Fibroblast of lung (primary cell): ENCODE data around the gene ZFPM1. TPM values are rescaled to one million over a fixed set of nuclear protein-coding genes. Genes with fewer than 3 reads are reported as not detected.

ENCODE experiments used
- DNase-seq, 2 donors: peaks; one replicate each; pipeline versions ENCODE4 v3.0.0 to v3.0.0-alpha.2; 2010; ENCODE audit warnings: low read depth in 2 of 2
- H2AFZ ChIP-seq: 2 replicates; pipeline ENCODE4 v1.5.1; 2012; ENCODE audit warnings: low read length, control low read depth, inconsistent platforms
- H3K27ac ChIP-seq: 2 replicates; pipeline ENCODE4 v1.5.1; 2011; ENCODE audit warnings: low read length, control low read depth; ENCODE audit not compliant: insufficient read depth
- H3K27me3 ChIP-seq: 2 replicates; pipeline ENCODE4 v1.5.1; 2011; ENCODE audit warnings: mild to moderate bottlenecking, low read length; ENCODE audit not compliant: control insufficient read depth, insufficient read depth
- H3K36me3 ChIP-seq: 2 replicates; pipeline ENCODE4 v1.5.1; 2011; ENCODE audit warnings: low read length; ENCODE audit not compliant: control insufficient read depth, insufficient read depth
- H3K4me1 ChIP-seq: 2 replicates; pipeline ENCODE4 v1.5.1; 2011; ENCODE audit warnings: low read length; ENCODE audit not compliant: control insufficient read depth, insufficient read depth; ENCODE audit errors: extremely low read depth
- H3K4me2 ChIP-seq: 2 replicates; pipeline ENCODE4 v1.5.1; 2011; ENCODE audit warnings: low read length, control low read depth; ENCODE audit not compliant: insufficient read depth; ENCODE audit errors: extremely low read depth
- H3K4me3 ChIP-seq, 4 experiments: fragments of 200-600 bp in 1 of 4; sonication (generic) in 1 of 4; replicated peaks in 1 of 4; 2 replicates each; pipeline ENCODE4 v1.5.1; 2011 to 2016; ENCODE audit warnings: low read length in 4 of 4, low read depth in 3 of 4, mild to moderate bottlenecking in 3 of 4, control low read depth in 2 of 4, inconsistent platforms in 1 of 4, mixed read lengths in 1 of 4; ENCODE audit not compliant: insufficient read depth in 1 of 4; ENCODE audit errors: control extremely low read depth in 1 of 4
- H3K79me2 ChIP-seq: 2 replicates; pipeline ENCODE4 v1.5.1; 2012; ENCODE audit warnings: mild to moderate bottlenecking, low read length, inconsistent platforms; ENCODE audit not compliant: control insufficient read depth, insufficient read depth
- H3K9ac ChIP-seq: 2 replicates; pipeline ENCODE4 v1.5.1; 2011; ENCODE audit warnings: mild to moderate bottlenecking, low read length, control low read depth; ENCODE audit not compliant: insufficient read depth
- H3K9me3 ChIP-seq: 2 replicates; pipeline ENCODE4 v1.5.1; 2012; ENCODE audit warnings: low read depth, low read length; ENCODE audit not compliant: control insufficient read depth, insufficient read depth
- H4K20me1 ChIP-seq: 2 replicates; pipeline ENCODE4 v1.5.1; 2011; ENCODE audit warnings: low read length; ENCODE audit not compliant: control insufficient read depth, insufficient read depth; ENCODE audit errors: extremely low read depth
- EZH2 ChIP-seq: IDR thresholded peaks from 2 replicates; pipeline ENCODE4 v1.5.1; 2012; ENCODE audit warnings: low read length, control low read depth, mild to moderate bottlenecking; ENCODE audit errors: missing control alignments
- polyA plus RNA-seq, 2 donors: library from polyadenylated mRNA; depleted of rRNA in 1 of 2; stranded (reverse) in 1 of 2; unstranded in 1 of 2; fragments of >200 nt; gene quantifications; 2 replicates each; pipeline ENCODE4 v1.2.1, GENCODE V29; 2011 to 2012; ENCODE audit warnings: missing spikeins in 1 of 2
- total RNA-seq: library from RNA; depleted of rRNA; stranded (reverse); fragments of >200 nt; gene quantifications from 2 replicates; pipeline ENCODE4 v1.2.1, GENCODE V29; 2014
- TF ChIP-seq, protein P1 (sequence below), 2 donors: IDR thresholded peaks in 1 of 2; conservative IDR thresholded peaks in 1 of 2; 1 replicate in 1 of 2; 2 replicates in 1 of 2; pipeline ENCODE4 v1.5.1; 2011 to 2012; ENCODE audit warnings: low read length in 2 of 2, control low read depth in 1 of 2, inconsistent platforms in 1 of 2, low read depth in 1 of 2, mild to moderate bottlenecking in 1 of 2

Gene ZFPM1
- total and polyA plus RNA-seq, 2 donors (not counting 1 experiment from before 2014, with no cell fraction given): 0.27 to 1.7 TPM

DNA sequence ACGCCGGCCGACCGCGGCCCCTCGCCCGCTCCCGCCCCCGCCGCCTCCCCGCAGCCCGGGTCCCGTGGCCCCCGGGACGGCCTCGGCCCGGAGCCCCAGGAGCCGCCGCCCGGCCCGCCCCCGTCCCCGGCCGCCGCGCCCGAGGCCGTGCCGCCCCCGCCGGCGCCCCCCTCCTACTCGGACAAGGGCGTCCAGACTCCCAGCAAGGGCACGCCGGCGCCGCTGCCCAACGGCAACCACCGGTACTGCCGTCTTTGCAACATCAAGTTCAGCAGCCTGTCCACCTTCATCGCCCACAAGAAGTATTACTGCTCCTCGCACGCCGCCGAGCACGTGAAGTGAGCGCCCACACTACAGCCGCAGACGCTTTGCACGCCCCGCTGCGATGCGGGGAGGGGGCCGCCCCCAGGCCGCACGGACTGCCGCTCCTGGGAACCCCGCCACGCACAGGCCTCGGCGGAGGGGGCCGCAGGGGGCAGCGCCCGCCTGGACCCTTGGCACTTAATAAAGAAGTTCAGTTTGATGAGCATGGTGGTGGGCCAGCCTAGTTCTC lies 81.6 kb downstream of the ZFPM1 start:
- Histone ChIP-seq H3K9me3 (no peaks in the 10 kb centered on the region), H3K79me2 (no peaks in the 10 kb centered on the region), H3K27ac (peak overlapping the region; percentile 20), H3K4me3 (peak overlapping the region; percentile 17 to 59 (median 45)), H3K4me2 (peak overlapping the region; percentile 80), H3K27me3 (peaks cover 17% of the 10 kb centered on the region), H3K9ac (peak overlapping the region; percentile 70), H3K4me1 (peaks cover 5% of the 10 kb centered on the region), H2AFZ (no peak overlapping the region), H4K20me1 (no peaks in the 10 kb centered on the region), H3K36me3 (peaks cover 7% of the 10 kb centered on the region)
- no peak for TF ChIP-seq EZH2
- TF ChIP-seq, protein P1, sequence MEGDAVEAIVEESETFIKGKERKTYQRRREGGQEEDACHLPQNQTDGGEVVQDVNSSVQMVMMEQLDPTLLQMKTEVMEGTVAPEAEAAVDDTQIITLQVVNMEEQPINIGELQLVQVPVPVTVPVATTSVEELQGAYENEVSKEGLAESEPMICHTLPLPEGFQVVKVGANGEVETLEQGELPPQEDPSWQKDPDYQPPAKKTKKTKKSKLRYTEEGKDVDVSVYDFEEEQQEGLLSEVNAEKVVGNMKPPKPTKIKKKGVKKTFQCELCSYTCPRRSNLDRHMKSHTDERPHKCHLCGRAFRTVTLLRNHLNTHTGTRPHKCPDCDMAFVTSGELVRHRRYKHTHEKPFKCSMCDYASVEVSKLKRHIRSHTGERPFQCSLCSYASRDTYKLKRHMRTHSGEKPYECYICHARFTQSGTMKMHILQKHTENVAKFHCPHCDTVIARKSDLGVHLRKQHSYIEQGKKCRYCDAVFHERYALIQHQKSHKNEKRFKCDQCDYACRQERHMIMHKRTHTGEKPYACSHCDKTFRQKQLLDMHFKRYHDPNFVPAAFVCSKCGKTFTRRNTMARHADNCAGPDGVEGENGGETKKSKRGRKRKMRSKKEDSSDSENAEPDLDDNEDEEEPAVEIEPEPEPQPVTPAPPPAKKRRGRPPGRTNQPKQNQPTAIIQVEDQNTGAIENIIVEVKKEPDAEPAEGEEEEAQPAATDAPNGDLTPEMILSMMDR (conservative IDR thresholded peaks at IDR 0.05 in 1 of 2, IDR thresholded peaks at IDR 0.05 in 1 of 2; ENCODE audit: low read depth in 1 of 2, low read length in 2 of 2): peak in 1 of 2 donors; percentile 9
- peak; percentile 42 to 52 for DNase-seq

DNA sequence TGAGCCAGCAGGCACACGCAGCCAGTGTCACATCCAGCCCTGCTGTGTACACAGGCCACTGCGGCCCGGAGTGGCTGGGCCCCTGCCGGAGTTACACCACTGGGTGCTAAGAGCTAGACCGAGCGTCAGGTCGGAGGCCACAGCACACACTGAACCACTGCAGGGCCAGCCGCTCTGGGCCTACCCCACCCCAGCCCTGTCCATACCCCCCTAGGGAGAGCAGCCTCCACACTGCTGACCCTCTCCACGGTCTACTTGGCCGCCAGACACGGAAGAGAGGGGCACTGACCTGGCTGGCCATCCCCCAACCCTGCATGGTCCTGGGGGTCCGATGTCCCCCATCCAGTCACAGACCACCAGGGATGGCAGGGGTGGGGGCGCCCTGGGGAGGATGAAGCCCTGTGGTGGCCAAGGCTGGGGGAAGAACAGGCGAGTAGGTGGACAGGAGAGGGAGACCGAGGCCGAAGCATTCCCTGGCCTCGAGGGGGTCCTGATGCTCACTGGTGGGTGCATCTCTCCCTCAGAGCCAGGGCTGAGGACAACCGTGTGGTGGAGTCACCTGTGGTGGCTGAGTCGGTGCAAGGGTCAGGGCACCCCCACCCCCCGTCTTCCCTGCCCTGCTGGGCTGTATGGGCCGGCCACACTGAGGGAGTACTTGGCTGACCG lies 82.2 kb downstream of the ZFPM1 start:
- Histone ChIP-seq H3K27me3 (peaks cover 22% of the 10 kb centered on the region), H3K36me3 (peaks cover 7% of the 10 kb centered on the region), H3K9ac (no peak overlapping the region), H3K4me3 (peak overlapping the region in 3 of 4 experiments; percentile 40 to 50 (median 41)), H2AFZ (no peak overlapping the region), H4K20me1 (no peaks in the 10 kb centered on the region), H3K4me2 (peak overlapping the region; percentile 80), H3K79me2 (no peaks in the 10 kb centered on the region), H3K9me3 (no peaks in the 10 kb centered on the region), H3K4me1 (peaks cover 5% of the 10 kb centered on the region), H3K27ac (peak overlapping the region; percentile 20)
- DNase-seq: no peak
- TF ChIP-seq EZH2: no peak
- TF ChIP-seq, protein P1 (conservative IDR thresholded peaks at IDR 0.05 in 1 of 2, IDR thresholded peaks at IDR 0.05 in 1 of 2; ENCODE audit: low read depth in 1 of 2, low read length in 2 of 2): no peak

DNA sequence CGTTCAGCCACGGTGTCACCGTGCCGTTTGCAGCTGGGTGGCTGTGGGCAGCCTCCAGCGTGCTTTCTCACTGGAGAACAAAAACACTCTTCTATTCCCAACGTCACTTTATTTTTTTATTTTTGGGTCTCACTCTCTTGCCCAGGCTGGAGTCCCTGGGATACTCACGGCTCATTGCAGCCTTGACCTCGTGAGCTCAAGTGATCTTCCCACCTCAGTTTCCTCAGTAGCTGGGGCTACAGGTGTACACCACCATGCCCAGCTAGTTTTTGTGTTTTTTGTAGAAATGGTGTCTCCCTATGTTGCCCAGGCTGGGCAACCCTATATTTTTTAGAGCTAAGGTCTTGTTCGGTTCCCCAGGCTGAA lies 82.8 kb downstream of the ZFPM1 start:
- no peak overlapping the region for H3K27ac ChIP-seq
- H3K4me3 ChIP-seq: no peak overlapping the region
- TF ChIP-seq, protein P1 (conservative IDR thresholded peaks at IDR 0.05 in 1 of 2, IDR thresholded peaks at IDR 0.05 in 1 of 2; ENCODE audit: low read depth in 1 of 2, low read length in 2 of 2): no peak
- TF ChIP-seq EZH2: no peak
- peaks cover 26% of the 10 kb centered on the region for H3K27me3 ChIP-seq
- H2AFZ ChIP-seq: no peak overlapping the region
- no peaks in the 10 kb centered on the region for H3K79me2 ChIP-seq
- H4K20me1 ChIP-seq: no peaks in the 10 kb centered on the region
- H3K36me3 ChIP-seq: peaks cover 7% of the 10 kb centered on the region
- no peaks in the 10 kb centered on the region for H3K9me3 ChIP-seq
- no peak for DNase-seq
- H3K4me1 ChIP-seq: peaks cover 5% of the 10 kb centered on the region
- H3K9ac ChIP-seq: no peak overlapping the region
- H3K4me2 ChIP-seq: no peak overlapping the region
